Endothelial cell of umbilical vein (primary cell): Measurements from ENCODE around the gene TSTD1. TPM values are rescaled to one million over a fixed set of nuclear protein-coding genes. Genes with fewer than 3 reads are reported as not detected.

Experiments used
- BruUV-seq: library from RNA; stranded (reverse); fragments of 400-500 nt; replicated peaks from 2 replicates; lab custom pipeline; 2021; lab: Mats Ljungman, UMichigan
- CTCF ChIA-PET: fragments of 300-600, 350-600 bp; sonication (Branson Sonifier 250); formaldehyde crosslinking; loops from one replicate; lab custom pipeline; 2021; ENCODE audit warnings: antibody characterized with exemption, inconsistent platforms; lab: Charles Lee
- POLR2A ChIA-PET: fragments of 300-600, 350-600 bp; sonication (Branson Sonifier 250); formaldehyde crosslinking; loops from one replicate; lab custom pipeline; 2021; ENCODE audit warnings: antibody characterized with exemption, inconsistent platforms; lab: Charles Lee
- DNase-seq: peaks from one replicate; pipeline ENCODE4 v3.0.0-alpha.2; 2011; ENCODE audit warnings: low read depth, low spot score
- FAIRE-seq: peaks from 2 replicates; lab custom pipeline; 2011; peaks lifted over from hg19 to GRCh38; lab: Jason Lieb, UNC
- H2AFZ ChIP-seq: 2 replicates; pipeline ENCODE4 v1.6.0; 2012; ENCODE audit warnings: low read depth, low read length, control low read depth, inconsistent platforms
- H3K27ac ChIP-seq: 2 replicates; pipeline ENCODE4 v1.5.1; 2011; ENCODE audit warnings: low read depth, mild to moderate bottlenecking, control low read depth, low read length, moderate library complexity; ENCODE audit not compliant: insufficient read depth
- H3K27me3 ChIP-seq, 2 experiments: 2 replicates each; pipeline versions ENCODE4 v1.6.0 to v1.6.1; 2011; ENCODE audit warnings: low read length in 2 of 2, mixed read lengths in 1 of 2; ENCODE audit not compliant: control insufficient read depth in 2 of 2, insufficient read depth in 2 of 2
- H3K36me3 ChIP-seq, 2 experiments: 2 replicates in 1 of 2; 3 replicates in 1 of 2; pipeline ENCODE4 v1.5.1; 2011; ENCODE audit warnings: low read length in 2 of 2, mild to moderate bottlenecking in 1 of 2, moderate library complexity in 1 of 2; ENCODE audit not compliant: control insufficient read depth in 2 of 2, insufficient read depth in 2 of 2; ENCODE audit errors: extremely low read depth in 1 of 2
- H3K4me1 ChIP-seq: 3 replicates; pipeline ENCODE4 v1.5.1; 2011; ENCODE audit warnings: mild to moderate bottlenecking, low read length; ENCODE audit not compliant: control insufficient read depth, insufficient read depth; ENCODE audit errors: extremely low read depth
- H3K4me2 ChIP-seq: 2 replicates; pipeline ENCODE4 v1.6.1; 2011; ENCODE audit warnings: low read length, control low read depth, mixed read lengths; ENCODE audit not compliant: insufficient read depth
- H3K4me3 ChIP-seq, 3 experiments: fragments of 200-600 bp in 1 of 3; sonication (generic), shearing (Covaris generic) in 1 of 3; replicated peaks in 1 of 3; 2 replicates each; pipeline ENCODE4 v1.5.1; 2011 to 2016; ENCODE audit warnings: control low read depth in 3 of 3, low read length in 3 of 3, mild to moderate bottlenecking in 2 of 3, inconsistent platforms in 1 of 3, low read depth in 1 of 3, moderate library complexity in 1 of 3; ENCODE audit not compliant: insufficient read depth in 1 of 3
- H3K79me2 ChIP-seq: 2 replicates; pipeline ENCODE4 v1.6.0; 2012; ENCODE audit warnings: low read length, inconsistent platforms; ENCODE audit not compliant: control insufficient read depth, insufficient read depth
- H3K9ac ChIP-seq: replicated peaks from 2 replicates; pipeline ENCODE3; 2011; ENCODE audit warnings: low read length, control low read depth; ENCODE audit not compliant: insufficient read depth; ENCODE audit errors: extremely low read depth
- H3K9me1 ChIP-seq: replicated peaks from 3 replicates; pipeline ENCODE4 v1.6.0; 2011; ENCODE audit warnings: mild to moderate bottlenecking, low read length; ENCODE audit not compliant: control insufficient read depth, insufficient read depth; ENCODE audit errors: extremely low read depth
- H3K9me3 ChIP-seq: replicated peaks from 2 replicates; pipeline ENCODE4 v1.5.1; 2012; ENCODE audit warnings: low read length, inconsistent platforms; ENCODE audit not compliant: control insufficient read depth, insufficient read depth
- H4K20me1 ChIP-seq: replicated peaks from 2 replicates; pipeline ENCODE3; 2011; ENCODE audit warnings: mild to moderate bottlenecking, low read length; ENCODE audit not compliant: control insufficient read depth, insufficient read depth; ENCODE audit errors: extremely low read depth
- EZH2 ChIP-seq: IDR thresholded peaks from 2 replicates; pipeline ENCODE4 v1.6.1; 2012; ENCODE audit warnings: borderline replicate concordance, low read depth, mild to moderate bottlenecking, moderate library complexity, low read length, inconsistent platforms; ENCODE audit not compliant: severe bottlenecking
- FOS ChIP-seq: IDR thresholded peaks from 2 replicates; pipeline ENCODE4 v1.6.1; 2011; ENCODE audit warnings: mild to moderate bottlenecking, low read length, moderate library complexity, borderline replicate concordance; ENCODE audit not compliant: insufficient read depth
- GATA2 ChIP-seq: IDR thresholded peaks from 2 replicates; pipeline ENCODE4 v1.7.0; 2011; ENCODE audit warnings: low read depth, mild to moderate bottlenecking, moderate library complexity, mixed read lengths, low read length; ENCODE audit not compliant: insufficient read length, insufficient read depth
- JUN ChIP-seq: IDR thresholded peaks from 2 replicates; pipeline ENCODE4 v1.6.1; 2011; ENCODE audit warnings: borderline replicate concordance, low read depth; ENCODE audit not compliant: insufficient read length, insufficient read depth
- MYC ChIP-seq: IDR thresholded peaks from one replicate; pipeline ENCODE4 v1.6.1; 2011; ENCODE audit warnings: mild to moderate bottlenecking, low read depth, low read length
- POLR2A ChIP-seq: IDR thresholded peaks from 2 replicates; pipeline ENCODE4 v1.6.1; 2012; ENCODE audit warnings: low read depth, mild to moderate bottlenecking, control low read depth, low read length
- POLR2AphosphoS5 ChIP-seq: IDR thresholded peaks from 2 replicates; pipeline ENCODE4 v1.6.1; 2012; ENCODE audit warnings: low read depth, mild to moderate bottlenecking, control low read depth, low read length, moderate library complexity; ENCODE audit not compliant: insufficient read depth
- dilution Hi-C: fragments of 300-500 bp; cut with MboI; formaldehyde crosslinking; loops from one replicate; pipeline ENCODE4 v1.15.0; 2019; ENCODE audit warnings: low sequenced_read_pairs; ENCODE audit not compliant: extremely low pct_ligation_motif_present
- intact Hi-C: fragments of 100-400 bp; cut with micrococcal nuclease; formaldehyde crosslinking; loops from one replicate; pipeline ENCODE4 v1.10.0; 2022
- polyA plus RNA-seq, 4 experiments: library from polyadenylated mRNA; depleted of rRNA in 3 of 4; stranded (reverse) in 3 of 4; unstranded in 1 of 4; fragments of >200 nt; gene quantifications; 2 replicates each; pipeline versions ENCODE4 v1.2.1 to v1.2.3, GENCODE V29; 2011 to 2012; ENCODE audit warnings: missing spikeins in 1 of 4
- total RNA-seq: library from RNA; stranded (reverse); gene quantifications from 2 replicates; pipeline ENCODE4 v1.2.3, GENCODE V29; 2021
- TF ChIP-seq, protein P1 (sequence below): IDR thresholded peaks from 2 replicates; pipeline ENCODE4 v1.6.1; 2011; ENCODE audit not compliant: insufficient read depth, insufficient read length
- TF ChIP-seq, protein P2 (sequence below), 2 donors: IDR thresholded peaks; 1 replicate in 1 of 2; 2 replicates in 1 of 2; pipeline ENCODE4 v1.5.1; 2011; ENCODE audit warnings: low read length in 2 of 2, mild to moderate bottlenecking in 2 of 2, moderate library complexity in 2 of 2, control low read depth in 1 of 2, inconsistent platforms in 1 of 2, low read depth in 1 of 2; ENCODE audit not compliant: insufficient read depth in 1 of 2; ENCODE audit errors: extremely low read depth in 1 of 2

The TSTD1 gene
- total and polyA plus RNA-seq, 2 donors (not counting 3 experiments of a cell fraction or from before 2014, with no cell fraction given) = 8.9 to 39.1 TPM

DNA sequence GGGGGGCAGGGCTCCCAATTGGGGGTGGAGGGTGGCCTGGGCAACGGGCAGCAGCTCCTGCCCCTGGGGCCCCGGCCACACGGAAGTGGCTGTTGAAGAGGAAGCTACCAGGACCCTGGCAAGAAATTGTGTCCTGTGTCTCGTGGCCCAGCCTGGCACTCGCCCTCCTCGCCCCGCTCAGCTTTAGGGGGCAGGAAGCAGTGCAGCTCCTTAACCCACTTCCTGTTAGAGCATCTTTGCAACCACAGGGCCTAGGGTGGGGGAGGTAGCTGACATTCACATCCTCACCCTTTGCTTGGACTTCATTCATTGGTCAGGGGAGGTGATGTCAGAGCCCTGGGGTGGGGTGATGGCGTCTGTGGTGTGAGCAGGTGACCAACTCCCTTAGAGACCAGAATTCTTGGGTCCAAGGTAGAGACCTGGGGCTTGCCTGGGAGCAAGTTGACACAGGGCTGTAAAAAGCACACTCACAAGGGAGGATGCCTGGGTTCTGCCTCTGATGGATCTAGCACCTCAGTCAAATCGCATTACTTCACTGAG is 31.0 kb upstream of the TSTD1 start, which contains the start of gene ARHGAP30:
Gene ARHGAP30, minus strand, starts transcription at position 161 of the 540 bp plus-strand sequence. CDS start 267 bp downstream, outside the sequence.
- Histone ChIP-seq H3K4me3 (no peak within 1 kb of the TSS), H2AFZ (no peak within 1 kb of the TSS), H3K9me3 (no peaks in the 10 kb centered on the region), H3K4me2 (no peak within 1 kb of the TSS), H3K27ac (no peak within 1 kb of the TSS), H3K9ac (no peak within 1 kb of the TSS), H3K4me1 (no peaks in the 10 kb centered on the region), H3K79me2 (no peaks in the 10 kb centered on the region), H3K9me1 (no peaks in the 10 kb centered on the region), H4K20me1 (no peaks in the 10 kb centered on the region), H3K27me3 (no peaks in the 10 kb centered on the region), H3K36me3 (no peaks in the 10 kb centered on the region)
- FAIRE-seq = no peak
- no TSS peak for BruUV-seq
- ChIA-PET POLR2A (no interaction called here), CTCF (interaction anchor here (0.7 to 1.2 kb wide), 3 partner anchors 23 to 974 kb away, joined by 3 to 6 read pairs (median 3); no protein-coding TSS in a partner anchor)
- TF ChIP-seq, protein P1, sequence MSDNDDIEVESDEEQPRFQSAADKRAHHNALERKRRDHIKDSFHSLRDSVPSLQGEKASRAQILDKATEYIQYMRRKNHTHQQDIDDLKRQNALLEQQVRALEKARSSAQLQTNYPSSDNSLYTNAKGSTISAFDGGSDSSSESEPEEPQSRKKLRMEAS = no peak
- TF ChIP-seq JUN (no peak), FOS (no peak), POLR2AphosphoS5 (no peak), GATA2 (no peak), POLR2A (no peak), EZH2 (no peak), MYC (no peak)
- TF ChIP-seq, protein P2, sequence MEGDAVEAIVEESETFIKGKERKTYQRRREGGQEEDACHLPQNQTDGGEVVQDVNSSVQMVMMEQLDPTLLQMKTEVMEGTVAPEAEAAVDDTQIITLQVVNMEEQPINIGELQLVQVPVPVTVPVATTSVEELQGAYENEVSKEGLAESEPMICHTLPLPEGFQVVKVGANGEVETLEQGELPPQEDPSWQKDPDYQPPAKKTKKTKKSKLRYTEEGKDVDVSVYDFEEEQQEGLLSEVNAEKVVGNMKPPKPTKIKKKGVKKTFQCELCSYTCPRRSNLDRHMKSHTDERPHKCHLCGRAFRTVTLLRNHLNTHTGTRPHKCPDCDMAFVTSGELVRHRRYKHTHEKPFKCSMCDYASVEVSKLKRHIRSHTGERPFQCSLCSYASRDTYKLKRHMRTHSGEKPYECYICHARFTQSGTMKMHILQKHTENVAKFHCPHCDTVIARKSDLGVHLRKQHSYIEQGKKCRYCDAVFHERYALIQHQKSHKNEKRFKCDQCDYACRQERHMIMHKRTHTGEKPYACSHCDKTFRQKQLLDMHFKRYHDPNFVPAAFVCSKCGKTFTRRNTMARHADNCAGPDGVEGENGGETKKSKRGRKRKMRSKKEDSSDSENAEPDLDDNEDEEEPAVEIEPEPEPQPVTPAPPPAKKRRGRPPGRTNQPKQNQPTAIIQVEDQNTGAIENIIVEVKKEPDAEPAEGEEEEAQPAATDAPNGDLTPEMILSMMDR (IDR thresholded peaks at IDR 0.05; ENCODE audit: extremely low read depth in 1 of 2, insufficient read depth in 1 of 2, low read depth in 1 of 2, low read length in 2 of 2) = no peak
- dilution Hi-C loops = no loop called here
- intact Hi-C loops = no loop called here
- DNase-seq = no peak
